ENCODE measurements around the gene CCNDBP1. TPM values are rescaled to one million over a fixed set of nuclear protein-coding genes. Genes with fewer than 3 reads are reported as not detected.
"Not testable (repeated sequence)": the region's sequence is repeated elsewhere in the genome, so short reads cannot be mapped to it uniquely, and the experiment has no call there.

The CCNDBP1 gene
- total RNA-seq, 2 experiments from 2014 or later = 92.3 to 103 TPM

GRCh38 chr15:43153269-43153668 is 31.9 kb upstream of the CCNDBP1 start:
- Histone ChIP-seq H3K27me3 (ENCODE audit: control insufficient read depth in 1 of 2, insufficient read depth in 2 of 2, low read length in 2 of 2) (no peaks in the 10 kb centered on the region), H3K36me3 (ENCODE audit: insufficient read depth, low read length) (peaks cover 36% of the 10 kb centered on the region), H3K27ac (ENCODE audit: low read depth in 1 of 2, low read length in 2 of 2) (no peak overlapping the region), H3K9me3 (ENCODE audit: control insufficient read depth in 1 of 2, insufficient read depth in 1 of 2, low read length in 2 of 2) (no peaks in the 10 kb centered on the region), H3K4me3 (ENCODE audit: low read length) (no peak overlapping the region), H3K4me1 (ENCODE audit: insufficient read depth, low read length) (peaks cover 4% of the 10 kb centered on the region)
- no peak for DNase-seq
- CTCF ChIA-PET = no interaction called here
- ATAC-seq (ENCODE audit: poor library complexity) = no peak
- no peak overlapping the region for H3K4me3 Mint-ChIP-seq
- H3K9me3 Mint-ChIP-seq = no peaks in the 10 kb centered on the region
- peaks cover 15% of the 10 kb centered on the region for H3K4me1 Mint-ChIP-seq (ENCODE audit: low read depth)
- TF ChIP-seq, protein P1, sequence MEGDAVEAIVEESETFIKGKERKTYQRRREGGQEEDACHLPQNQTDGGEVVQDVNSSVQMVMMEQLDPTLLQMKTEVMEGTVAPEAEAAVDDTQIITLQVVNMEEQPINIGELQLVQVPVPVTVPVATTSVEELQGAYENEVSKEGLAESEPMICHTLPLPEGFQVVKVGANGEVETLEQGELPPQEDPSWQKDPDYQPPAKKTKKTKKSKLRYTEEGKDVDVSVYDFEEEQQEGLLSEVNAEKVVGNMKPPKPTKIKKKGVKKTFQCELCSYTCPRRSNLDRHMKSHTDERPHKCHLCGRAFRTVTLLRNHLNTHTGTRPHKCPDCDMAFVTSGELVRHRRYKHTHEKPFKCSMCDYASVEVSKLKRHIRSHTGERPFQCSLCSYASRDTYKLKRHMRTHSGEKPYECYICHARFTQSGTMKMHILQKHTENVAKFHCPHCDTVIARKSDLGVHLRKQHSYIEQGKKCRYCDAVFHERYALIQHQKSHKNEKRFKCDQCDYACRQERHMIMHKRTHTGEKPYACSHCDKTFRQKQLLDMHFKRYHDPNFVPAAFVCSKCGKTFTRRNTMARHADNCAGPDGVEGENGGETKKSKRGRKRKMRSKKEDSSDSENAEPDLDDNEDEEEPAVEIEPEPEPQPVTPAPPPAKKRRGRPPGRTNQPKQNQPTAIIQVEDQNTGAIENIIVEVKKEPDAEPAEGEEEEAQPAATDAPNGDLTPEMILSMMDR (IDR thresholded peaks at IDR 0.05) = no peak
- H3K27ac Mint-ChIP-seq = no peak overlapping the region
- POLR2A ChIA-PET = interaction anchor here (0.6 kb wide), 1 partner anchor 1623 kb away, joined by 3 read pairs; no protein-coding TSS in a partner anchor
- H3K36me3 Mint-ChIP-seq (ENCODE audit: low read depth) = peaks cover 62% of the 10 kb centered on the region
- intact Hi-C loops (cut with DNase I, micrococcal nuclease) = loop anchor here in 1 of 2 experiments (5.0 kb wide), 1 partner anchor 46 kb away; the partner anchor contains the start of gene UBR1
- no peaks in the 10 kb centered on the region for H3K27me3 Mint-ChIP-seq

- Histone ChIP-seq H3K36me3 (ENCODE audit: insufficient read depth, low read length) (peaks cover 35% of the 10 kb centered on the region), H3K27ac (ENCODE audit: low read depth in 1 of 2, low read length in 2 of 2) (no peak overlapping the region), H3K4me3 (ENCODE audit: low read length) (no peak overlapping the region), H3K4me1 (ENCODE audit: insufficient read depth, low read length) (no peaks in the 10 kb centered on the region), H3K9me3 (ENCODE audit: control insufficient read depth in 1 of 2, insufficient read depth in 1 of 2, low read length in 2 of 2) (peaks cover 0 to under 1% of the 10 kb centered on the region in 2 experiments), H3K27me3 (ENCODE audit: control insufficient read depth in 1 of 2, insufficient read depth in 2 of 2, low read length in 2 of 2) (no peaks in the 10 kb centered on the region)
- Mint-ChIP-seq H3K9me3 (peaks cover 3% of the 10 kb centered on the region), H3K36me3 (ENCODE audit: low read depth) (peaks cover 54% of the 10 kb centered on the region), H3K27ac (no peak overlapping the region), H3K4me3 (no peak overlapping the region), H3K27me3 (no peaks in the 10 kb centered on the region), H3K4me1 (ENCODE audit: low read depth) (no peaks in the 10 kb centered on the region)
- intact Hi-C loops (cut with DNase I, micrococcal nuclease) = no loop called here
- DNase-seq (no peak), ATAC-seq (ENCODE audit: poor library complexity) (no peak)
- TF ChIP-seq, protein P1 (IDR thresholded peaks at IDR 0.05) = no peak
- ChIA-PET CTCF (no interaction called here), POLR2A (no interaction called here)
Measured at GRCh38 chr15:43165801-43166325, 19.3 kb upstream of the CCNDBP1 start.

GRCh38 chr15:43167261-43167660 is 17.9 kb upstream of the CCNDBP1 start:
- H3K36me3 Mint-ChIP-seq (ENCODE audit: low read depth) = peaks cover 56% of the 10 kb centered on the region
- H3K4me3 ChIP-seq (ENCODE audit: low read length); H3K4me3 Mint-ChIP-seq; H3K27ac Mint-ChIP-seq; H3K4me1 ChIP-seq (ENCODE audit: insufficient read depth, low read length); CTCF ChIA-PET; H3K27me3 ChIP-seq (ENCODE audit: control insufficient read depth in 1 of 2, insufficient read depth in 2 of 2, low read length in 2 of 2); H3K9me3 Mint-ChIP-seq; ATAC-seq (ENCODE audit: poor library complexity); H3K4me1 Mint-ChIP-seq (ENCODE audit: low read depth); intact Hi-C loops (cut with DNase I, micrococcal nuclease); POLR2A ChIA-PET; H3K27ac ChIP-seq (ENCODE audit: low read depth in 1 of 2, low read length in 2 of 2); H3K27me3 Mint-ChIP-seq; DNase-seq; H3K9me3 ChIP-seq (ENCODE audit: control insufficient read depth in 1 of 2, insufficient read depth in 1 of 2, low read length in 2 of 2): not testable (repeated sequence)
- peaks cover 31% of the 10 kb centered on the region for H3K36me3 ChIP-seq (ENCODE audit: insufficient read depth, low read length)
